GM21390 (cell line): ENCODE measurements around the gene TPPP2.

Experiments
- ATAC-seq: cut with Tn5 transposase; IDR thresholded peaks from one replicate; pipeline ENCODE4 v1.9.1; 2021; ENCODE audit not compliant: unreplicated experiment

Gene TPPP2

DNA sequence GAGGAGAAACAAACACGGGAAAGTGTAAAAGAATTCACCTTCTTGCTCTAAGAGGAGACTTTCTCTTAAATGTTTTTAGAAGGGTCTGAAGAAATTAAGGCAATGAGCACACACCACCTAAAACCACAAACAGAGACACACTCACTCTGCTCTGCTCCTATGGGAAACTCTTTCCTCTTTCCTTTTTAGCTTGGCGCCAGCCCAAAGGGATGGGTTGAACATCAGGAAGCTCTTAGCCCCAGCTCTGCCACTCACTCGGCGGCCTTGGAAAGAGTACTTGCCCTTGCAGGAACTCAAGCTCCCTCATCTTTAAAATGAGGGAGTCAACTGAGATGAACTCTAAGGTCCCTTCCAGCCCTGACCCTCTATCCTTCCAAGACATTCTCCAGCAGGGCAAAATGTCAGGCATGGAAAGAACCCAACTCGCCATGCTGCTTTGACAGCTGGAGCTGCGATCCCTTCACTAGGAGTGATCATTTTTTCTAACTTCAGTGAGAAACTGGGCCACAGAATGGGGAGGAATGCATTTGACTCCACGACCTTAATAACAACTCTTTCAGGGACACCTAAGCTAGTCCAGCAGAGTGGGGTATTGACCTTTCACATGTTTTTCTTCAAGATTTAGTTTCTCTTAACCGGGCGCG is 26.6 kb downstream of the TPPP2 start:
- ATAC-seq = no peak

DNA sequence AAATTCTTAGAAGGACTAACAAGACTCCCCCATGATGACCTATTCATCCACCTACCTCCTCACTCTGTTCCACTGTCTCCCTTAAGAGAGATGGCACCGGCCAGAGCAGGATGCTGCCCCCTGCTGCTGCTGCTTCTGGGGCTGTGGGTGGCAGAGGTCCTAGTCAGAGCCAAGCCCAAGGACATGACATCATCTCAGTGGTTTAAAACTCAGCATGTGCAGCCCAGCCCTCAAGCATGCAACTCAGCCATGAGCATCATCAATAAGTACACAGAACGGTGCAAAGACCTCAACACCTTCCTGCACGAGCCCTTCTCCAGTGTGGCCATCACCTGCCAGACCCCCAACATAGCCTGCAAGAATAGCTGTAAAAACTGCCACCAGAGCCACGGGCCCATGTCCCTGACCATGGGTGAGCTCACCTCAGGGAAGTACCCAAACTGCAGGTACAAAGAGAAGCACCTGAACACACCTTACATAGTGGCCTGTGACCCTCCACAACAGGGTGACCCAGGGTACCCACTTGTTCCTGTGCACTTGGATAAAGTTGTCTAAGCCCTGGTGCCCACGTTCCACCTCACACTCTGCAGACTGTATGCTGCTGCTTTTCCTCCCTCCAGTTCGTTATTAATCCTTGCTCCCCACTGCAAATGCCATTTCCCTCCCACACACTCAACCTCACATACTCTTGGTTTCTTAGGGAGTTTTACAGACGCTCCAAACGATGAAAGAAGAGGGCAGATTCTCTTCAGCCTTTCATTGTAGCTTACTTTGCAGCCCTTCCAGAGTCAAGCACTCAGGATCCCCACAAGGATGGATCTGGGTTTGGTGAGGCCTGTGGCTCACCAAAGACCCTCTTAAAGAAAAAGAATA is 28.0 kb downstream of the TPPP2 start, which contains the start of gene RNASE8:
Gene RNASE8 (plus strand): TSS at position 20 of the 873 bp plus-strand sequence. CDS start 71 bp downstream, at position 91.
- no peak for ATAC-seq

DNA sequence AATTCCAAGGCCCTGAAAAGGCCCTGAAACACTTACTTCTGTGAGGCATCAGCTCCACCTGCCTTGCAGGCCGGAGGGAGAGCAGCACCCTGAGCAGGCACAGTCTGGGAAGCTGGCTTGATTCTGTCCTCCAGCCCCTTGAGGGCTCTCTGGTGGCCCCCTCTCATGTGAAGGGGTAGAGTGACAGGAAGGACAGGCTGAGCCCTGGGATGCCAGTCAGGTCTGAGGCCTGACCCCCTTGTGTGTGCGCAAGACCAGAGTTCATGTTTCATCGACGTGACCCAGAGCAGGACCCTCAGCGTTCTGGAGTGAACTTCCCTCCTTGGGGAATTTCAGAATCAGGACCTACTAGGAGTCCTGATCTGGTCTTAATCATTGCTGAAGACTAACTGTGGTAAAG is 28.9 kb downstream of the TPPP2 start:
- ATAC-seq = no peak

DNA sequence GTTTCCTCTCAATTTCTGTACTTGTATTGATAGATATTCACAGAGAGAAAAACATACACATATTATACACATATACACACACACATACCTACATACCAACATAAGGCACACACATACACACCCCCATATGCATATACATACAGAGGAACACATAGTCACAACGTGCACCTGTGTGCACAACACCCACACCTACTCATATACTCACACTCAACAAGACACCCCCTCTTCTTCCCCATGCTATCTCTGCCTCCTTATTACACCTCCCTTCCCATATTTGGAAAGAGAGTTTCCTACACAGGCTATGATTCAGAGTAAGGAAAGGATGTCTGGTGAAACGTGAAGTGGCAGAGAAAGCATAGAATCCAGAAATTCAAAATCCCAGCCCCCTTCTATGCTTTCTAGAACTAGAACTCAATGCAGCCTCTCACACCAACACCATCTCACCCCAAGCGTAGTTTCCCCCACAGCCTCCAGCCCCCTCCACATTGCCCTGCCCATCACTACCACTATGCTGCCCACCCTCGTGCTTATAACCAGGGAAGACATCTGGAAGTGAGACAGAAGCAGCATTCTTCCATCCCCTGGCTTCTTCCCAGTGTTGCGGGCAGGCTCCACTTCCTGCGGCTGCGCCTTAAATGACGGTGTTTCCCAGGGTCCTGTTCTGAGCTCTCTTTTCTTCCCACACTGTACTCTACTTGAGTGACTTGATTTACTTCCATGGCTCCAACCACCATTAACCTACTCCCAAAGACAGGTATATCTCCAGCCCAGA is 30.0 kb downstream of the TPPP2 start:
- ATAC-seq = no peak

DNA sequence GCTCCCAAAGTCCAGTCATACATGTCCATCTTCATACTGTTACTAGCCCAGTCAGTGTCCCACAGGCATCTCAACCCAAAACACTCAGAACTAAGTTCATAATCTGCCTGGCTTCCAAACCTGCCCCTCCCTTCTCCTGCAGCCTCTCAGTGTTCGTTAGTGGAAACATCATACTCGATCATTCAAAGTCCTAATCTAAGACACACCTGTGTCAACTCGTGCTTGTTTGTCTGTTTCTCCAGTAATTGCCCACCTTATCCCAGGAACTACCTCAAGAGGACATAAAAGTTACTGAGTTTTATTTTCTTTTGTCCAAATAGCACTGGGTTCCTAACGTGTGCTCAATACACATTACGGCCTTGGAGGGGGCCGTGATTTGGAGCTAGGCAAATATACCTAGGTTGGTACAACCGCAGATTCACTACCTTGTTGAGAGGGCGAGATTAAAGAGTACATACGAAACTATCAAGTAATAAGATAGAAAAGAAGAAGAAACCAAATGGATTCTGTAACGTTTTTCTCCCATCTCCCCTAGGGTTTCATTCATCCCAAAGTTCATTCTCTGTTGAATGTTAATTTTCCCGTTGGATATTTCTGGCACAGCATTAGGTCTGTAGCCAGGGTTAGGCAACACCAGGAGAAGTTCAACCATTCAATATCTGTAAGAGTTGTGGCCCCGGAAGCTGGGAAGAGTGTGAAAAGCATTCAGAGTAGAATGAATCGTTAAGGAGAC is 30.8 kb downstream of the TPPP2 start:
- no peak for ATAC-seq

DNA sequence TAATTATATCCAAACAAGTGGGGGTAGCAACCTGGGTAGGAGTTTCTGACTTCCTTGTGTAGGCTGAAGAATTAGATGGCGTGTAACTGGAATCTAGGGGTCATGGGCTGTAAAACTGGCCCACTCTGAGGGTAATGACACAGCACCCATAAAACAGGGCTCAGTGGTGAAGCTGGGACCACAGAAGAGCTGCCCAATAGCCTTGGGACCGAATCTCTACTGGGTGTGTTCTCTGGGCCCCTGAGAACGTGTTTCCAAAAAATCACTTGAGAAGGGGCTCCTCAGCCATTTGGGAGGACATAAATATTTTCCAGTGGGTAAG is 31.3 kb downstream of the TPPP2 start:
- ATAC-seq = no peak

DNA sequence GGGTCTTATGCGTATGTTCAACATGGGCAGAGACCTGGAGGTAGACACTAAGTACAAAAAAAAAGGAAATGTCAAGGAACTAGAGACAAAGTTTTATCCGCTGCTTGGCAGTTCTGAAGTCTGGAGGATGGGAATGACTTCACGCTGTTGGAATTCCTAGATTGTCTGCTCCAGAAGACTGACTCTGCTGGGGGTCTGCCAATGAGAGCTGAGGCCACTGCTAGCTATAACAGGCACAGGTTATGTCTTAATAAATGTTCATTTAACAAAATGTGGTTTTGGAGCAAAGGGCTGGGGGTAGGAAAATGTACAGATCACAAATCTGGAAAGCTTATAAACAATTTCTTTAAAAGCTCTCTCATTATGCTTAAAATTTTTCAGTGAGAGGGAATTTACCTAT is 33.5 kb downstream of the TPPP2 start:
- ATAC-seq = no peak

DNA sequence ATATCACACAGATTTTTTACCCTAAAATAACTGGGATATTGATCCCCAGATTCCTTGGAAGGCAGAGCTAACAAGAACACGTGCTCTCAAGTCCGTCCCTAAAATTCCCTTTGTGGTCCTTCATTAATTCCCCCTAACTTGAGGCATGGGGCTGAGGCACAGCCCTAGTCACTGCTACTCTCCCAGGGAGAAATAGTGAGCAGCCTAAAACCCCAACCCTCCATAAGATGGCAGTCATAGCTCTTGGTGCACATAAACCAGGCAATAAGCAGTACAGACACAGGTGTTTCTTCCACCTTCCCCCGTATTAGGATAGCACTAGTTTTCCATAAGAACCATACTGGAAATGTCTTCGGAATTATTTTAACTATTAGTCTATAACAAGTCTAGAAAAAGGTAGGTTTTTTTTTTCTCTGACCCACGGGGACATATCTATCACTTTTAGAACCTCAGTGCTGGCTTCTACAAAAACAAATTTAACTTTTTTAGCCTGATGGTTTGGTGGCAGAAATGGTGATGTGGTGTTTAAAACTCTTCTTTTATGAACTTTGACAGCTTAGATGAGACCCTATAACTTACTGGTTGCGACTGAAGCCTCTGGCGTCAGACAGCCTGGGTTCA is 37.0 kb downstream of the TPPP2 start:
- no peak for ATAC-seq

DNA sequence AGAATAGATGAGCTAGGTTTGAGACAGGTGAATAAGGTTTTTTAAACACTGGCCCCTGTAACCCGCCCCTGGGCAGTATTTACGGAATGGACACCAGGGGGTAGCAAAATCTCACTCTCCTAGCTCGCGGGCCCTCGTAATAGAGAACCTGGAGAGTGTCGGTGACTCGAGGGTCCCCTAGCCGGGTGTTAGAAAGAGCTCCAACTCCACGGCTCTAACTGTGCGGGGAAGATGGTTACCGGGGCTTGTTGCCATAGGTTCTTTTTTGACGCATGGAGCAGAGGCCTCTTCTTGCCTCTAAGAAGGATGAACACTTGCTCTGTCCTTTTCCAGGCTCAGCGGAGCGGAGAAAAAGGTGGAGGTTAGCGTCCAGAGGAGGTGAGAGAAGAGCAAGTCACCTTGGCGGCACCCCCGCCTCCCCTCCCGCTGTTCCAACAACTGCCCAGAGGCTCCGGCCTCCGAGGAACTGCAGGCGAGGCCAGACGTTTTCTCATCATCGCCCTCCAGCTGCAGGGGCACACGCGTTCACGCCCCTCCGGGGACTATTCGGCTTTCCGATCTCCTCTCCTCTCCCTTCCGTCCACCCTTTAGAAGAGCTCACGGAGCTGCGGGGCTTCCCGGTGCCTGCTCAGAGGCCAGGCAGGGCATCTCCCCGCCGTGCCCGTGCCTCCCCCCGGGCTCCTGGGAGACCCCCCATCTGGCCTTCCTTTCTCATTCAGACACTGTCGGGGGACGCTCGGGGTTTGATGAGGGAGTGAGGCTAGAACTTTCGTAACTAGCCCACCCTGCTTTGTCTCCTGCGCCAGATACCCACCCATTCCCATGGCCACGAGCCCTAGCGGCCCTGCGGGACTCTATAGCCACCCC is 38.7 kb downstream of the TPPP2 start:
- no peak for ATAC-seq

DNA sequence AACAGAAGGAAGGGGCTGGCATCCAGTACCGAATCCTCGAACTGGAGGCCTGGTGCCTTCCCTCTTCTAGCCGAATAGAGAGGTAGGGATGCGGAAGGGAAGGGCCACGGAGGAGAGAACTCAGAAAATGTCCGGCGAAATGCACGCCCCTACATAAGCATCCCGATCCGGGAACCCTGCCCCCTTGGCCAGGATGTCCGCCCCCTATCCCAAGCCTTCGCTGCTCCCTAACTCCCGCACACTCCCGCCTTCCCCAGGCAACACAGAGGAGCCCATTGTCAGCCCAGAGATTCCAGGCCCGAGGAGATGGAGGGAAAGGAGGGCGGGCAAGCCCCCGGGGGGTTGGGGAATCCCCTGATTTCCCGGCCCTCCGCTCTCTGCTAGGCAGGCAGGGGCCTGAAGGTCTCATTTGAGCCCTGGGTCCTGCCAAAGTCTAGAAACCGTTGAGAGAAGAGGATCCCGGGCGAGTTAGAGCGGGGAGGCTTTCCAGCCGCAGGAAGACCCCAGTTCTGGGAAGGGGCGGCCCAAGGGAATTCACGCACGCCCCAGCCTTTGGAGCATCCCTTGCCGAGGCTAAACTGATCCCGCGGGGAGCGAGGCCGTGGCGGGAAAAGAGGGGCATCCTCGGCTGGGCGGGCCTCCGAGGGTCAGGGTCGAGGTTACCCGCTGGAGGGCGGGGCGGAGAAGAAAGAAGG is 39.5 kb downstream of the TPPP2 start:
- ATAC-seq = no peak

DNA sequence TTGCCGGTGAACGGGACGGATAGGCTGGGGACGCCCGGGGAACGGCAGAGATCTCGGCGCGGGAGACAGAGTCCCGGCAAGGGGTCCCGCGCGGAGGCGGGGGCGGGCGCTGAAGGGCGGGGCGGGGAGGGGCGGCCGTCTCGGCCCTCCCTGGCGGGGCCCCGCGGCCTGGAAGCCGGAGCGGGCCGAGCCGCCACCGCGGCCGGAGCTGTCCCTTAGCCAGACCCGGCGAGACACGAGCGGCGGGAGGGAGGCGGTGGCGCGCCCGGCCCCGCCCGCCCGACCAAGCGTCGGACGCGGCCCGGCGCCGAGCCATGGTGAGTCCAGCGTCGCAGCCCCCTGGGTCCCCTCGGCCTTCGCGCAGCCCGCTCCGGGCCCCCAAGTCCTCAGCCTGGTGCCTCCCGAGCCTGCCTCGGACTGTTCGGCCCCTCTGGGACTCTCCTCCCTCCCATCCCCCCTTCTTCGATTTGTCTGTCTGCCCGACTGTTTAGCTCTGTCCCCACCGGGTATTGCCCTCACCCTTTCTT is 40.1 kb downstream of the TPPP2 start, which contains the start of gene ARHGEF40:
Gene ARHGEF40 (plus strand): TSS at position 222 of the 527 bp plus-strand sequence. CDS start 93 bp downstream, at position 315.
- no peak for ATAC-seq

DNA sequence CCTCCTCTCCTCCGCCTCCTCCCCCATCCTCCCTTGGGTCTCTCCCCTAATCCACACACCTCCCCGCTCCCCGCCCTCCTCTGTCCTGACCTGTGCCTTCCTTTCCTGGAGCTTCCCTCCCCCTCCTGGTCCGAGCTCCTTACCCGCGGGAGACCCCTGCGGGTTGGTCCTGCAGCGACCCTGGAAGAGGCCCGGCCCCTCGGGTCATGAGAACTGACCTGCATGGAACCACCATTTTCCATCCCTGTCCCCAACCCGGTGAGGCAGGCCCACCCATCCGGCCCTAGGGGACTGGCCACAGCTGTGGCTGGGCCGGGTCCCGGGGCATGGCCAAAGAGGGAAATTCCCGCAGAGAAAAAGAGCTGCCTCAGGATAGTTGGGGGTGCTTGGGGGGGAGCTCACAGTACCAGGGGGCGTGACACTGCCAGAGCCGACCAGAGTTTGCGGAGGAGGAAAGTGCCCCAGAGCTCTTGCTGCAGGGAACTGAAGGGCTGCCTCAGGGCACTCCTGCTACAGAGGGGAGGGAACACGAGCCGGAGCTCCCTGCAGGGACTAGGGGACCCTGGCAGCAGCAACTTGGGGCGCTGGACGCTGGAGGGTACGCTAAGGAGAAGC is 40.7 kb downstream of the TPPP2 start:
- ATAC-seq = peak; percentile 17

DNA sequence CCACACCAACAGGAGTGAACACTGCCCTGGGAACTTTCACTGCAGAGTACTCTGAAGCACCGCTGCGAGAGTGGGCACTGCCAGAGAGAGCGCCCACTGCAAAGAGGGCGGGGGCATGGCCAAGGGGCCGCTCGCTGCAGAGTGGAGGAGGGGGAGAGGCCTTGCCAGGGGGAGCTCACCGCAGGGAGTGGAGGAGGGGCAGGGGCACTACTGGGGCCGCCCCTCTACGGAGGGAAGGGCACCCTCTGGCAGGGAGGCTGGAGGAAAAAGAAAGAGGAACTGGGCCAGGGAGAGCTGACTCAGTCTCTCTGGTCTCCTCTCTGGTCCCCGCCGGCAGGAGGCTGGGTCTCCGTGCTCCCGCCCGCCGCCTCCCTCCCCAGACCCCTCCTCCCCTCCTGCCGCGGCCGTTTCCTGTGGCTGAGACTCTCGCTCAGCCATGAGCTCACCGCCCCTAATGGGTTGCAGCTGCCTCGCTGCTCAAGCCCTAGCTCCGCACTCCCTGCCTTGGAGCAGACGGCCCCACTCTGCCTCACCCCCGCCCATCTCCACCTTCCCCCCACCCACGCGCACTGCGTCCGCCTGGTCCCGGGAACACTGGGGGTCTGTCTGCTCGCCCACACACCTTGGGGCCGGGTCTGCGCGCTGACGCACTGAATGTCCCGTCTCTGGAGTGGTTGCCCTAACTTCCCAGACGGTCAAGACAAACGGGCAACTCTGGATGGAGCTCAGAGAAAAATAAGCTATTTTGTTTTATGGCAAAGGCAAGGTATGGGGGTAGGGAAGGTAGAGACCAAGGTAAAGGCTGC is 41.4 kb downstream of the TPPP2 start:
- ATAC-seq = peak; percentile 75

DNA sequence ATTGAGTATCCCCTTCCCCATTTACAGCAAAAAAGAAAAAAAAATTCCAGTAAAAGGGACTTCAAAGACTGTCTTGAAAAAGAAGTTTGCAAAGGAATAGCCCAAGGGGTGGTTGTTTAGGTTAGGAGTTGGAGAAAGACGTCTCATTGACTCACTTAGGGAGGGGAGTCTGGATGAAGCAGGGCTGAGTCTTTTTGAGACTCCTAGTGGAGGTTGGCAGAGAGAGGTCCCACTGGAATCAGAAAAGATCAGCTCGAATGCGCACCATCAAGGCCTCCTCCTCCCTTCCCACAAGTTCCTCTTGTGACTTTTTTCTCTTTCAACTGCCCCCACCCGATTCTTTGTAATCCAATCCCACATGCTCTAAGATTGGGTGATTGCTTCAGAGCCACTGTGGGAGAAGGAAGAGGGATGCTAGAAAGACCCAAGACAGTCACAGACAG is 42.0 kb downstream of the TPPP2 start:
- no peak for ATAC-seq

DNA sequence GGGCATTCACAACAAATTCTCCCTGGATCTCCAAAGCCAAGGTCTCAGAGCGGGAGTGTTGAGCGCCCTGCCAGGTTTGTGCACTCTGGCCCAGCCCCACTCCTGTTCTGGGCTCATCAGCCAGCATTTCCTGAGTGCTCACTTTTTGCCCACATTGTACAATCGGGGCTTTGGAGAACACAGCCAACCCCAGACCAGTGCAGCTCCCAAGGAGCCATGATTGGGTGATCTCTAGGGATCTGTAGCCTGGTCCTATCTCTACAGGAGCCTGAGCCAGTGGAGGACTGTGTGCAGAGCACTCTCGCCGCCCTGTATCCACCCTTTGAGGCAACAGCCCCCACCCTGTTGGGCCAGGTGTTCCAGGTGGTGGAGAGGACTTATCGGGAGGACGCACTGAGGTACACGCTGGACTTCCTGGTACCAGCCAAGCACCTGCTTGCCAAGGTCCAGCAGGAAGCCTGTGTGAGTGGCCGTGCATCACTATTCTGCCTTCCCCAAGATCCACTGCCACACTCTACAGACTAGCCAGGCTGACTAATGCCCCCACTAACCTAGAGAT is 42.8 kb downstream of the TPPP2 start:
- no peak for ATAC-seq

DNA sequence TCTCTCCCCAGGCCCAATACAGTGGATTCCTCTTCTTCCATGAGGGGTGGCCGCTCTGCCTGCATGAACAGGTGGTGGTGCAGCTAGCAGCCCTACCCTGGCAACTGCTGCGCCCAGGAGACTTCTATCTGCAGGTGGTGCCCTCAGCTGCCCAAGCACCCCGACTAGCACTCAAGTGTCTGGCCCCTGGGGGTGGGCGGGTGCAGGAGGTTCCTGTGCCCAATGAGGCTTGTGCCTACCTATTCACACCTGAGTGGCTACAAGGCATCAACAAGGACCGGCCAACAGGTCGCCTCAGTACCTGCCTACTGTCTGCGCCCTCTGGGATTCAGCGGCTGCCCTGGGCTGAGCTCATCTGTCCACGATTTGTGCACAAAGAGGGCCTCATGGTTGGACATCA is 43.9 kb downstream of the TPPP2 start:
- no peak for ATAC-seq
